H1 (cell line): ENCODE measurements around the gene WASF3.

Source experiments
- BCL11A ChIP-seq, 2 experiments: IDR thresholded peaks; one replicate each; pipeline ENCODE4 v1.6.1; 2011; ENCODE audit warnings: low read depth in 2 of 2, low read length in 2 of 2, mild to moderate bottlenecking in 2 of 2
- CTCF ChIP-seq, 3 experiments: IDR thresholded peaks; 1 replicate in 2 of 3; 2 replicates in 1 of 3; pipeline versions ENCODE4 v1.5.1 to v1.6.1; 2011; ENCODE audit warnings: low read length in 3 of 3, mild to moderate bottlenecking in 3 of 3, inconsistent platforms in 2 of 3, low read depth in 1 of 3, moderate library complexity in 1 of 3; ENCODE audit not compliant: insufficient read depth in 1 of 3; ENCODE audit errors: control extremely low read depth in 1 of 3
- FOSL1 ChIP-seq: IDR thresholded peaks from 2 replicates; pipeline ENCODE4 v1.6.1; 2011; ENCODE audit warnings: mild to moderate bottlenecking, low read depth, low read length, moderate library complexity; ENCODE audit not compliant: insufficient read depth
- NRF1 ChIP-seq: IDR thresholded peaks from 2 replicates; pipeline ENCODE4 v1.6.1; 2011; ENCODE audit warnings: mild to moderate bottlenecking, low read depth, low read length, improper control_type of control experiment

GRCh38 chr13:26555413-26555812, 2.1 kb upstream of the WASF3 start:
- TF ChIP-seq NRF1 = no peak
- TF ChIP-seq CTCF (IDR thresholded peaks at IDR 0.05; ENCODE audit: control extremely low read depth in 1 of 3, insufficient read depth in 1 of 3, low read depth in 1 of 3, low read length in 3 of 3) = no peak
- no peak for TF ChIP-seq BCL11A (IDR thresholded peaks at IDR 0.05; ENCODE audit: low read depth in 2 of 2, low read length in 2 of 2)
- no peak for TF ChIP-seq FOSL1
